GM12875 (cell line): ENCODE measurements around the gene RNF214.
"Not testable (repeated sequence)": the region's sequence is repeated elsewhere in the genome, so short reads cannot be mapped to it uniquely, and the experiment has no call there.

Experiments used
- H3K4me3 ChIP-seq: one replicate; pipeline ENCODE4 v1.5.1; 2011; ENCODE audit warnings: low read depth, low read length, control low read depth
- CTCF ChIP-seq: IDR thresholded peaks from 2 replicates; pipeline ENCODE4 v1.5.1; 2011; ENCODE audit warnings: low read depth, mild to moderate bottlenecking, control low read depth, inconsistent platforms, low read length, moderate library complexity, borderline replicate concordance; ENCODE audit not compliant: insufficient read depth

RNF214 gene

DNA sequence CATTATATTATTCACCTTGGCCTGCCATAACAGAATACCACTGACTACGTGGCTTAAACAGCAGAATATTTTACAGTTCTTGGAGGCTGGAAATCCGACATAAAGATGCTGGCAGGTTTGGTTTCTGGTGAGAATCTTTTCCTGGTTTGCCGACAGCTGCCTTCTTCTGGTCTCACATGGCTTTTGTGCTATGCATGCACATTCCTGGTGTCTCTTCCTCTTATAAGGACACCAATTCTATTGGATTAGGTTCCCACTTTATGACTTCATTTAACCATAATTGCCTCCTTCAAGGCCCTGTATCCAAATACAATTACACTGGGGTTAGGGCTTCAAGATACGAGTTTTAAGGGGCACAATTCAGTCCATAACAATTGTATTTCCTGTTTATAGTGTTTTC is 17.1 kb downstream of the RNF214 start:
- no peak for TF ChIP-seq CTCF
- H3K4me3 ChIP-seq, result no peak overlapping the region

GRCh38 chr11:117251506-117251905 is 19.0 kb downstream of the RNF214 start:
- no peak for TF ChIP-seq CTCF
- no peak overlapping the region for H3K4me3 ChIP-seq

DNA sequence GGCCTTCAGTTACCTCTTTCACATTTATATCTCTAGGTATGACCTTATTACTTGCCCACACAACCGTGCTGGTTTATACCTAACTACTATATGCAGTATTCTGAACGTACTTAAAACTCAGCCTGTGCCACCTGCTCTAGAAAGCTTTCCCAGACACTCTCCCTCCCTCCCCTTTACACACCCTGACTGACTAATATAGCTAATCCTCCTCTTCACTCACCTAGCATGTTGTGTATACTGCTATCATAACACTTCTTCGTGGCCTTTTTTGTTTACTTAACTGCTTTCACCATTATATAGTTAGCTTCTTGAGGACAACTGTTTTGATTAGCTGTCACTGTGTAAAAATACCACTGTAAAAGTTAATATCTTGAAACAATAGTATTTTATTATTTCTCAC is 23.5 kb downstream of the RNF214 start:
- H3K4me3 ChIP-seq, result no peak overlapping the region
- TF ChIP-seq CTCF, result no peak

- TF ChIP-seq CTCF, result no peak
These were observed 24.1 kb downstream of the RNF214 start for GRCh38 chr11:117256573-117256972.

DNA sequence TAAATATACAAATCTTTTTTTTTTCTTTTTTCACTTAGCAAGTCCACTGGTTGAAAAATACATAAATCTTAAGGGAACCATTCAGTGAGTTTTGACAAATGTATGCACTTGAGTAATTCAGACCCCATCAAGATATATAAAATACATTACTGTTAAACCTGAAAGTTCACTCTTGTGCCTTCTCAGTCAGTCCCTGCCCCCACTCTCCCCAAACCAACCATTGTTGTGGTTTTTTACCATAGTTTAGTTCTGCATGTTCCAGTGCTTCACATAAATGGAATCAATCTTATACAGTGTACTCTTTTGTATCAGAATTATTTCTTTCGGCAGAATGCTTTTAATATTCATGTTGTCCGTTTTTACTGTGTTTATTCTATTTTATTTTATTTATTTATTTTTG is 26.1 kb downstream of the RNF214 start:
- no peak for TF ChIP-seq CTCF
- no peak overlapping the region for H3K4me3 ChIP-seq

More at GRCh38 chr11:117256573-117256972, 24.1 kb downstream of the RNF214 start:
- H3K4me3 ChIP-seq, result no peak overlapping the region

DNA sequence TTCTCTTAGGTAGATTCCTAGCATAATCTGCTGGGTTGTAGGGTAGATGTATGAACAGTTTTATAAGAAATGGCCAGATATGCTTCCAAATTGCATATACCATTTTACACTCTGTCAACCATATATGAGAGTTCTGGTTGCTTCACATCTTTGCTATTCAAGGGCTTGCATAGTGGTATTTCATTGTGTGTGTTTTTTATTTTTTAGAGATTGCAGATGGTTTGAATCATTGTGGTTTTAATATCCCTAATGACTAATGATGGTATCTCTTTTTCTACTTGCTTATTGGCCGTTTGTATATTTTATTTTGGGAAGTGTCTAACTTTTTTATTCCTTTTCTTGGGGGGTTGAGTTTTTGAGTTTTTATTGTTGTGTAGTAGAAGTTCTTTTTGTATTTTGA is 26.9 kb downstream of the RNF214 start:
- TF ChIP-seq CTCF, result no peak
- no peak overlapping the region for H3K4me3 ChIP-seq

DNA sequence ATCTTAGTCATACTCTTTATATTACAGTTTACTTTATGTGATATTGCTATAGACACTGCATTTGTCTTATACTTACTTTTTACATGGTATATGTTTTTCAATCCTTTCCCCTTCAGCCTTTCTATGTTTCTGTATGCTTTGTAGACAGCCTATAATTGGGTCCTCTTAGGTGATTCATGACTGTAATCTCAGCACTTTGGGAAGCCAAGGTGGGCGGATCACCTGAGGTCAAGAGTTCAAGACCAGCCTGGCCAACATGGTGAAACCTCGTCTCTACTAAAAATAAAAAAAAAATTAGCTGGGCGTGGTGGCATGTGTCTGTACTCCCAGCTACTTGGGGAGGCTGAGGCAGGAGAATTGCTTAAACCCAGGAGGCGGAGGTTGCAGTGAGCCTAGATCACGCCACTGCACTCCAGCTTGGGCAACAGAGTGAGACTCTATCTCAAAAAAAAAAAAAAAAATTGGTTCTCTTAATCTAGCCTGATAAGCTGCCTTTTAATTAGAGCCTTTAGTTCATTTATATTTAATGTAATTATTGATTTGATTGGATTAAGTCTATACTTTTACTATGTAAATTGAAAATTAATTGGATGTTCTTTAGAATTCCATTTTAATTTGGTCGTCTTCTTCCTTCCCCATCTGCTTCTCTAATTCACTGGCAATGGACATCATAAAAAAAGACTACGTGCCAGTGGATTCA is 32.3 kb downstream of the RNF214 start:
- H3K4me3 ChIP-seq, result not testable (repeated sequence)
